ENCODE data around the gene DACH1.
"Not testable (repeated sequence)": the region's sequence is repeated elsewhere in the genome, so short reads cannot be mapped to it uniquely, and the experiment has no call there.

DACH1 gene

DNA sequence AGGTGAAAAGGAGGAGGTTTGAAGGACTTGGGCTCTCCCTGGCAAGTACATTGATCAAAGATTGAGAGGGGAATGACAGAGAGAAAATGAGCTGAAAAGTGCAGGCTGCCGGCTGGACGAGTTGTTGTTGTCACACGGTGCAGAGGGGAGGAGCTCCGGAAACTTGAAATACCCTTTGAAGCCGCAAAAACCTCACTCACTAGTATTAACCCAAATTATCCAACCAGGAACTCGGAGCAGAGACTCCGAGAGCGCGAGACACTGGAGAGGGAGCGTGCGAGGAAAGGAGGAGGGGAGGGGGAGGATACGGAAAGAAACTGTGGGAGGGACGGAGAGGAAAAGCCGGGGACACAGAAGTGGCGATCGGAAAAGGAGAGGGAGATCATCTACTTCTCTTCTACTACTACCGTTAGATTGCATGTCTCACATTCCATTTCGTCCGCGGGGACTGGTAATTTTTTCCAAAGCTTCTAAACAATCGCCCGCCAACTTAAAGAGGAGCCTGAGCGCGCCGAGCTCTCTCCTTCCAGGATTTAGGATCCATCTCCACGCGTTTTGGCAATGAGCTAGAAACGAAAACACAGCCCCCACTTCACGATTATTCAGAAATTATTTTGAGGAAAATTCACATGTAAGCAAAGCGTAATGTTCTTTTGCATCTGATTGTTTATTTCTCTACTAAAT, at the start of gene DACH1:
Gene DACH1, minus strand, starts transcription at position 74 of the 684 bp plus-strand sequence.
- DNase-seq (ENCODE audit: low read depth in 2 of 2): no peak

DNA sequence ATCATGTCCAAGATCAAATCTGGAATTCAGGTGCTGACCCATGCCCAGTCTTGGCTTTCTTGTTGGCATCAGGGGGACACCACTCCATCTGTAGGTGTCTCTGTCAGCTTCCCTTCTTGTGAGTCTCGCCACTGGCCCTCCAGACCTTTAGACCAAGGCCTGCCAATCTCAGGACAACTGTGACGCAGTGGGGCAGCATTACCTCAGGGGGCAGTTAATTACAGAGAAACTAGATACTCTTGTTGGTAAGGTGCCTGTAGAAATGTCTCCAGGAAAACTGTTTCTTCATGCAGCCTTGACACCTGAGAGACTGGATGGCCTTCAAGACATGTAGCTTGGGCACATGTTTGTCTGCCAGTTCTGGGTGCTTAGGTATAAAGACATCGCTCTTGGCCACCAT, 46.7 kb upstream of the DACH1 start:
- DNase-seq (ENCODE audit: low read depth in 2 of 2): no peak

GRCh38 chr13:71912524-71912923, 45.5 kb upstream of the DACH1 start:
- DNase-seq (ENCODE audit: low read depth in 2 of 2): no peak

DNA sequence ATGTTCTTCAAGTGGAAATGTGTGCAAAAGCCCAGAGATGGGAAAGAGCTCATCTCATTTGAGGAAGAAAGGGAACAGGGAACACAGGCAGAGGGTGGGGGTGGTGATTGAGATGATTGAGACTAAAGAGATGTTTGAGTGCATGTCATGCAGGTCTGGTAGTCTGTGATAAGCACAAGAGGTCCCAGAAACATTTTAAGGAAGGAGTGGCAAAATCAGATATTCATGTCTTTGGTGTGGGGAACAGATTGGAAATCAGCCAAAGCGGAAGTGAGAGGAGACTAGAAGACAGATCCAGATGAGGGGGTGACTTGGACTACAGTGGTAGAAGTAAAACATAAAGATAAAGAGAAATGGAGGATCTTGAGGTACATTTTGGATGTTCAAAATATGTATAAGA, 39.4 kb upstream of the DACH1 start:
- no peak for DNase-seq (ENCODE audit: low read depth in 2 of 2)

GRCh38 chr13:71902676-71903075, 35.7 kb upstream of the DACH1 start:
- no peak for DNase-seq (ENCODE audit: low read depth in 2 of 2)

GRCh38 chr13:71893506-71893905, 26.5 kb upstream of the DACH1 start:
- DNase-seq (ENCODE audit: low read depth in 2 of 2): not testable (repeated sequence)

GRCh38 chr13:71886880-71887279, 19.9 kb upstream of the DACH1 start:
- DNase-seq (ENCODE audit: low read depth in 2 of 2): no peak

- DNase-seq (ENCODE audit: low read depth in 2 of 2): no peak
These were observed 15.1 kb upstream of the DACH1 start for GRCh38 chr13:71882120-71882519.

DNA sequence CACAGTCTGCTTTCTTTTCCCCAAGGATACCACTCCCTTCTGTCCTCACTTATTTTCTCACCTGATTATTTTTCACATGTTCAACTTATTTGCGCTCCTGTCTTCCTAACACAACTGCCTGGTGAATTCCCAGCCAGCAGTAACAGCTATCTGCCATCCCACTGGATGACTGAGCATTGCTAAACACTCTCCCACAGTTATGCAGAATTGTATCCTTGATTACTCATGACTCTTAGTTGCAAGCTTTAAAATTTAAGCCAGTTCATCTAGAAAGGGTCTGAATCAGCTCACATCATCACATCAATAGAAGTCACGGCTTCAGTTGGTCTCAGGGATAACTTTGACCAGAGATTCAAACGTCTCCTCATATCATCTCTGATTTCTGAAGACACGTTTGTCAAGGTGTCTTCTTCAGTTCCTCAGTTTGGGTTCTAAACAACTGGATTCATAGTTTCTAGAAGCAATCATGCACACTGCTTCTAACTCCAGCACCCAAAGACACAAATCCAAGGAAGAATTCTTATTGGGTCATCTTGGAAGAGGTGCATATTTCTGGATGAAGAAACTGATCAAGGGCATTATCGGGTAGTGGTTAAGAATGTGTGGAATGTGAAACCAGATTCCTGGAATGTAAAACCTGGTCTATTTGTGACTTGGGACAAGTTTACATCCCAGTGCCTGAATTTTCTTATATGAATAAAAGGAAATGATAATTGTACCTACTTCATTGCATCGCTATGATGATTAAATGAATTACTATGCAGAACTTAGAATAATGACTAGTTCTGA, 13.9 kb upstream of the DACH1 start:
- no peak for DNase-seq (ENCODE audit: low read depth in 2 of 2)

GRCh38 chr13:71879808-71880344, 12.9 kb upstream of the DACH1 start:
- DNase-seq (ENCODE audit: low read depth in 2 of 2): no peak

DNA sequence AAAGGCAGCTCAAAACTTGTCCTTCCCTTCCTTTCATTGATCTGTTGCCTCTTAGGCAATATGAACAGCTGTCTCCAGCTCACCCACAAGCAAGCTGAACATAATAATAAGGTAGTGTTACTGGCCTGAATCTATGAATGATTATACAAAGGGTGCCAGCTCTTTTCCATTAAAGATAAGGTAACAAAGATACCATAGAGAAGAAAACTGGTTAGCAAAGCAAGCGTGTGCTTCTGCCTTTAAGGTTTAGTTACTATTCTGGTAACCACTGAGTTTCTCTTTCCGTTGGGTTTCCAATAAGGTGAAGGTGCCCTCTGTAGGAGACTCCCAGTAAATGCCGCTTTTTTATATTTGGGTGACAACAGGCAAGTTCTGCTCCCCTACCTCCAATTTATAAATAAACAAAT, 12.1 kb upstream of the DACH1 start:
- no peak for DNase-seq (ENCODE audit: low read depth in 2 of 2)

DNA sequence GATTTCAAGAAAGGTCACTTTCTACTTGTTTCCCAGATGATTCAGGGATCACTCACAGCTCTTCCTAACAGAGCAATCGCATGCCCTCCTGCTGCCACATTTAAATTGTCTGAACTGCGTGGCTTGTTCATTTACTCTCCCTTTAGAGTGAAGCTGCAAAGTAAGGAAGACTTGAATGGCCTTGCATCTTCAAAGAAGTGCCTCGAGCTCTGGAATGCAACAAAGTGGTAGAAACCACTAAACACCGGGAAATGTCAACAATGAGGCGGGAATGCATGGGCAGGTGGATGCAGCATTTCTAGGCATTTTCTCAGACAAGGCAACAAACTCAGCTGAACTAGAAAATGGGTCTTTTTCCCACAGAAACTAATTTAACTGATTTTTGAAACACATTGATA, 10.3 kb upstream of the DACH1 start:
- DNase-seq (ENCODE audit: low read depth in 2 of 2): no peak

- DNase-seq (ENCODE audit: low read depth in 2 of 2): no peak
These were observed 9.7 kb upstream of the DACH1 start for GRCh38 chr13:71876648-71877255.

DNA sequence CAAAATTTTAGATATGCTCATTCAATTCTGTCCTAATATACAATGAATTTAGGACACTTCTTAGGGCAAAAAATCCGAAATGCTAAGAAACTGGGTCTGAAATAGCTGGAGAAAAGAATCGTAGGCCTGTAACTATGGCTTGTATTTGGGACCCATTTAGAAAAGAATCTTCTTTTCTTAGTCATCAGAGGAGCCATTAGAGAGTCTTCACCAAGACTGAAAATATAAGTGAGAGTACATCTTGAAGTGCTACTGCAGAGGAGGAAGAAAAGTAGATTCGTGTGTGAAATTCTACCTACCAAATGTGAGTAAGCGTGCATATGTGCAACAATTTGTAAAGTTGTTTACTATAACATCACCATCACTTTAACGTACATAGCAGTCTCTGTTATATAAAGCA, 8.8 kb upstream of the DACH1 start:
- no peak for DNase-seq (ENCODE audit: low read depth in 2 of 2)

DNA sequence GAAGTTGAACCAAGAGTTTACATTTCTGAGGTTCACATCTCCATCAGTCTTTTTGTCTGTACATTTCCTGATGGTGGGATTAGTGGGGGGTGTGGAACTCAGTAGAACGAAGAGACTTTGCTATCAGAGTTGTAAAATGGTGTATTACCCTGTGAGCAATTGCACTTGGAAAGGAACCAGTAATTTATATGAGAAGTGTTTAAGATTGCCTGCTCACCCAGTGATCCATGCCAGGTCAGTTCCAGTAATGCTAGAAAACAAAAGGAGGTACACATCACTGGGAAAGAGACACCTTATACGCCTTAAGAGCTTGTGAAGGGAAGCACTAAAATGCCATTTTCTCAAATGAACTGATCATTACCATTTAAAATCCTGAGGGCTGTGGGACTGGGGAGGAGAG, 7.5 kb upstream of the DACH1 start:
- no peak for DNase-seq (ENCODE audit: low read depth in 2 of 2)

DNA sequence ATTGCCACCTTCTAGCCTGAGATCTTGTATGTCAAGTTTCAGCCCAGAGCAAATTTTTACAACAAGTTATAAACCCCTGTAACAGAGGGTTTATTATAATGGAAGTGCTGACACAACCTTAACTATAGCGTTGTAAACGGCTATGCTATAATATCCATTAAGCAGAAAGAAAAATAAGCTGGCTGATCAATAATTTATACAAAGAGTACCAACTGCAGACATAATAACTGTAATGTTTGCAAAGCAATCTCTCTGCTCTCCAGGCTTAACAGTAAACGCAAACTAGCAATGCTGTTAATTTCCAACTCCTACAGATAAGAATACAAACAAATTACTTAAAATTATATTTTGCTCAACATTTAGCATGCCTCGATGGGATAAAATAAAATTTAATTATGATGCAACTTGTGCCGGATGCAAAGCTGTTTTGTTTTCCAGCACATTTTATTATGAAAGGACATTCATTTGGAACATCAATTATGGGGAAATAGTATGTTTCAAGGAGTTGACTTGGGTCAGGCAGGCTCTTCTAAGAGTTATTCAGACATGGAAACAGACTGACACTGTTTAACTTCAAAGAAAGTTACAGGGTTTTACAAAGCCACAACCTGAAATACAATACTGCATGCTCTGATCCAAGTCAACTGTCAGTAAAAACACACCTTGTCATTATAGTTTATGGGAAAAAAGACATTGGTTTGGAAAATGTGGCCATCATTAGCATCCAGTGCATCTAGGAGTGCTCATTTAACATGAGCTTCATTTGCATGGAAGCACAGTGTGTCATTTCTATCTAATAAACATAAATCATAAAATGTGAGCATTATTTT, 6.6 kb upstream of the DACH1 start:
- DNase-seq (ENCODE audit: low read depth in 2 of 2): no peak

GRCh38 chr13:71871844-71872243, 4.8 kb upstream of the DACH1 start:
- DNase-seq (ENCODE audit: low read depth in 2 of 2): no peak

- no peak for DNase-seq (ENCODE audit: low read depth in 2 of 2)
These were observed 4.3 kb upstream of the DACH1 start for GRCh38 chr13:71871176-71871754.

- no peak for DNase-seq (ENCODE audit: low read depth in 2 of 2)
These were observed 3.1 kb upstream of the DACH1 start for GRCh38 chr13:71870100-71870499.

- no peak for DNase-seq (ENCODE audit: low read depth in 2 of 2)
These were observed 2.3 kb upstream of the DACH1 start for GRCh38 chr13:71869274-71869673.

- DNase-seq (ENCODE audit: low read depth in 2 of 2): no peak
These were observed 471 bp downstream of the DACH1 start for GRCh38 chr13:71866335-71867130.

Measured in stimulated activated CD8-positive, alpha-beta memory T cell treated with anti-CD3 and anti-CD28 coated beads, Interleukin-15, amount 100 ng/mL, for 48 hours (primary cell).